Subcutaneous abdominal adipose tissue (tissue), 5 donors: ENCODE results near the gene LRTM1.

ENCODE experiments used
- H3K27ac ChIP-seq: one replicate; pipeline ENCODE4 v1.7.0; 2013; ENCODE audit warnings: low read depth, mild to moderate bottlenecking, inconsistent platforms, low read length, moderate library complexity
- H3K27me3 ChIP-seq, 5 donors: one replicate each; pipeline ENCODE4 v1.7.0; 2013; ENCODE audit warnings: low read length in 5 of 5, inconsistent platforms in 1 of 5; ENCODE audit not compliant: control insufficient read depth in 5 of 5, insufficient read depth in 4 of 5
- H3K36me3 ChIP-seq, 5 donors: one replicate each; pipeline ENCODE4 v1.7.0; 2013; ENCODE audit warnings: low read length in 5 of 5; ENCODE audit not compliant: control insufficient read depth in 5 of 5, insufficient read depth in 5 of 5
- H3K4me1 ChIP-seq, 5 donors: one replicate each; pipeline ENCODE4 v1.7.0; 2013; ENCODE audit warnings: low read length in 5 of 5, mild to moderate bottlenecking in 3 of 5, moderate library complexity in 1 of 5; ENCODE audit not compliant: control insufficient read depth in 5 of 5, insufficient read depth in 5 of 5
- H3K4me3 ChIP-seq, 5 donors: one replicate each; pipeline ENCODE4 v1.7.0; 2013; ENCODE audit warnings: low read length in 5 of 5, low read depth in 1 of 5
- H3K9ac ChIP-seq, 5 donors: one replicate each; pipeline ENCODE4 v1.7.0; 2013; ENCODE audit warnings: low read length in 5 of 5, mild to moderate bottlenecking in 4 of 5, moderate library complexity in 3 of 5
- H3K9me3 ChIP-seq, 5 donors: one replicate each; pipeline ENCODE4 v1.7.0; 2013; ENCODE audit warnings: low read length in 5 of 5; ENCODE audit not compliant: control insufficient read depth in 5 of 5
- donor health status: healthy.
- donor health status: healthy.
- donor health status: healthy.
- donor health status: healthy.
- donor health status: healthy.

Gene LRTM1

DNA sequence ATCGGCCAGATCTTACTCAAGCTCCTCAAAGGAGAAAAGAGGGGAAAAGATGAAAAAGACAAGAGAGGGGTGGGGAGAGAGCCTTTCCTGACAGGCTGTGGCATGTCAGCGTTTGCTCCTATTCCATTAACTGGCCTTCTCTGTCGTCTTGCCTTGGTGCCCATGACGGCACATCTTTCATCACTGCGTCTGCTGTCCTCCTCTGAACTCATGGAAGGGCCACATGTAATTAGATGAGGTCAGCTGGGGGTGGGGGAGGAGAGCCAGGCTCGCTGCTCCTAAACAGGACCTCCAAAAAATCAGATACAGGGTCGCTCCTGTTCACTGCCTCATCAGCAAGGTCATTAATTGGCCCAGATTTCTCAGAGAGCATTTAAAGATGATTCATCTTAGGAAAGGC lies 49.7 kb downstream of the LRTM1 start:
- Histone ChIP-seq H3K27ac (no peak overlapping the region), H3K9me3 (no peaks in the 10 kb centered on the region), H3K4me3 (no peak overlapping the region)

DNA sequence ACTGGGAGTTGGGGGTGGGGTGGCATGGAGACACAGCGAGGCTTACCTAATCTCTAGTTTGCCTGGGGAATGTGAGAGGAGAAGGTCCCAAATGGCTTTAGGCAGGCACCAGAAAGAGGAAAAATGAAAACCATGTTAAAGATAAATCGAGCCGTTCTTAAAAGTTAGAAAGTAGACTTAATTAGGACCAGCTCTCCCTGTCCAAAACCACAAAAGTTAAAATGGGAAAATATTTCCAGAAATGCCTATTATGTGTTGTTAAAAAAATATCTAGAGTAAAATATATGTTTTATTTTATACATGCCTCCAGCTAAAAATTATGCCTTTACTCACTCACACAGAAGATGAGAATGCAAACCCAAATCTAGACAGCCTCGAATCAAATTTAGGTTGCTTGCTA lies 50.1 kb downstream of the LRTM1 start:
- H3K4me1 ChIP-seq = peaks cover 0 to 6% (median 2%) of the 10 kb centered on the region in 5 donors
- H3K36me3 ChIP-seq = no peaks in the 10 kb centered on the region
- H3K4me3 ChIP-seq = no peak overlapping the region
- H3K9ac ChIP-seq = no peak overlapping the region
- peaks cover 0 to 2% (median 0%) of the 10 kb centered on the region in 5 donors for H3K27me3 ChIP-seq
- H3K27ac ChIP-seq = no peak overlapping the region
- H3K9me3 ChIP-seq = no peaks in the 10 kb centered on the region

More for the DNA sequence above, 49.7 kb downstream of the LRTM1 start:
- Histone ChIP-seq H3K27me3 (peaks cover 0 to 2% (median 0%) of the 10 kb centered on the region in 5 donors), H3K9ac (no peak overlapping the region), H3K36me3 (no peaks in the 10 kb centered on the region), H3K4me1 (peaks cover 0 to 6% (median 2%) of the 10 kb centered on the region in 5 donors)

DNA sequence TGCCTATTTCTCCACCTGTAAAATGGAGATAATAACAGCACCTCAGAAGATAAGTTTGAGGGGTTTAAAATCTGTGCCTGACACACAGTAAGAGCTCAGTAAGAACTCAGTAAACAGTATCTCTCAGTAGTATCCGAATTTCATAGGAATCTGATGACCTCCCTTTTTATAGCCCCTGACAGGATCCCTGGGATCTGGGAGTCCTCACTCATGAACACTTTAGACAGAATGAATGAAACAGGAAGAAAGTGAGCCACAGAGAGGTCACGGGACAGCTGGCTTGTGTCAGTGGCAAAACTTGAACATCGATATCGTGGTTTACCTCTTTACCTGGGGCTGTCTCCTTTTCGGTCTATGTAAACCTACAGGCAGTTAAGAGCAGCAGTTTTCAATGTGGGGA lies 51.2 kb downstream of the LRTM1 start:
- Histone ChIP-seq H3K4me3 (no peak overlapping the region), H3K36me3 (no peaks in the 10 kb centered on the region), H3K9me3 (no peaks in the 10 kb centered on the region), H3K4me1 (peaks cover 0 to 3% (median 2%) of the 10 kb centered on the region in 5 donors), H3K27me3 (peaks cover 0 to 2% (median 0%) of the 10 kb centered on the region in 5 donors), H3K27ac (no peak overlapping the region), H3K9ac (no peak overlapping the region)

DNA sequence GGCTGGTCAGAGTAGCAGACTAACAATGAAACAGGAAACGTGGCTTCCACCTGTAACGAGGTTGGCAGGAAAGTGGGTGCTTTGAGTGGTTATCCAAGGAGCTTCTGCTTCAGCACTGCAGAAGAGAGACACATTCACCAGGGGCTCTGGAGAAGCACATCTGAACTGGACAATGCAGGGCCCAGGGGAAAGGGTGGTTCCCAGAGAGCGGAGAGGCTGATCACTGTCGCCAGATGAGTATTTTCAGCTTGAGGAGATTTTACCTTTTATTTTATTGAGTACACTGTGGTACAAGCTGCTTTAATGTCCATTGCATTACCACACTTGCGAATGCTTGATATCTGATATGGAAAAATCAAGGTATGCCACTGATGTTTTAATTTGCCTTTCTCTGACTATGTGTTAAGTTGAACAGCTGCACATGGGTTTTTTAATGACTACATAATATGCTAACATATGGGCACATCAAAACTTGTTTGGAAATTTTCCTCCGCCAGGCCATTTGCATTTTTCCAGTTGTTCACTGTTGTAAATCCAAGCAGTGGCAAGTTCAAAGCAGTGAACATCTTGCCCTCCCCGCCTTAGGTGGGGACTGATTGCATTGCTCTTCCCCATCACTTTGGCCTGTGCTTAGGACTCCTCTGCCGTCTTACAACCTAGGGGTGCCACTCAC lies 52.1 kb downstream of the LRTM1 start:
- no peaks in the 10 kb centered on the region for H3K9me3 ChIP-seq
- H3K4me3 ChIP-seq = no peak overlapping the region
- no peak overlapping the region for H3K27ac ChIP-seq
- no peak overlapping the region for H3K9ac ChIP-seq
- no peaks in the 10 kb centered on the region for H3K36me3 ChIP-seq
- peaks cover 0 to 2% (median 0%) of the 10 kb centered on the region in 5 donors for H3K27me3 ChIP-seq
- peaks cover 0 to 3% (median 0%) of the 10 kb centered on the region in 5 donors for H3K4me1 ChIP-seq

DNA sequence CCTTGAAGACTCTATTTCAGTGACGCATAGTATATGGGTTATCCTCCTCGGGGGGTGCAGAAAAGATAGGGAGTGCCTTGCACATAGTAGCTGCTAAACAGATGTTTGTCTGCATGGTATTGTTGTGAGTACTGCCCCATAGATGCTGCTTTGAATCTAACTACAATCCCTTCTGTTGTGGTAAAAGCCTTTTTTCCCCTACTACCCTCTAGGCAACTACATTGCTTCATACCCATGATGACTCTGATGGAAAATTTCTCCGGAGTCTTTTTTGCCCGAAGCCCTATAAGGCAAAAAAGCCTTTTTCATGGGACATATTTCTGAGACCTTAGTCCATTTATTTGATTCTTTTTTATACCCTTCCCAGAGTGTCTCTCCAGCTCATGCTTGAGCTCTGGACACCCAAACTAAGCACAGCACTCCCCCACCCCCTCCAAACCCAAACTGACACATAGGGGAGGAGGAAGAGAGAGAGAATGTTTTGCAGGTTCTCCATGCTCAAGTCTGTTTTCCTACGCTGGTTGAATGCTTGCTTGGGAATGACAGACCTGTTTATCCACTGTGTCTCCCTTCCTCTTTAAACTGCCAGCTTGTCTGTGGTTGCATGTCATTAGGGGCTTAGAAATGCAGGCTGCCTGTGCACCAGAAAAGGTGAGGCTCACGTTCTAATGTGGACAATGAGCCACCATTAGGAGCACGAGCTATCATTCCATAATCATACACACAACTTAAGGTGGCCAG lies 52.9 kb downstream of the LRTM1 start:
- peaks cover 0 to 3% (median 0%) of the 10 kb centered on the region in 5 donors for H3K4me1 ChIP-seq
- H3K27me3 ChIP-seq = no peaks in the 10 kb centered on the region
- H3K9me3 ChIP-seq = no peaks in the 10 kb centered on the region
- H3K4me3 ChIP-seq = no peak overlapping the region
- H3K9ac ChIP-seq = no peak overlapping the region
- no peaks in the 10 kb centered on the region for H3K36me3 ChIP-seq
- H3K27ac ChIP-seq = no peak overlapping the region

DNA sequence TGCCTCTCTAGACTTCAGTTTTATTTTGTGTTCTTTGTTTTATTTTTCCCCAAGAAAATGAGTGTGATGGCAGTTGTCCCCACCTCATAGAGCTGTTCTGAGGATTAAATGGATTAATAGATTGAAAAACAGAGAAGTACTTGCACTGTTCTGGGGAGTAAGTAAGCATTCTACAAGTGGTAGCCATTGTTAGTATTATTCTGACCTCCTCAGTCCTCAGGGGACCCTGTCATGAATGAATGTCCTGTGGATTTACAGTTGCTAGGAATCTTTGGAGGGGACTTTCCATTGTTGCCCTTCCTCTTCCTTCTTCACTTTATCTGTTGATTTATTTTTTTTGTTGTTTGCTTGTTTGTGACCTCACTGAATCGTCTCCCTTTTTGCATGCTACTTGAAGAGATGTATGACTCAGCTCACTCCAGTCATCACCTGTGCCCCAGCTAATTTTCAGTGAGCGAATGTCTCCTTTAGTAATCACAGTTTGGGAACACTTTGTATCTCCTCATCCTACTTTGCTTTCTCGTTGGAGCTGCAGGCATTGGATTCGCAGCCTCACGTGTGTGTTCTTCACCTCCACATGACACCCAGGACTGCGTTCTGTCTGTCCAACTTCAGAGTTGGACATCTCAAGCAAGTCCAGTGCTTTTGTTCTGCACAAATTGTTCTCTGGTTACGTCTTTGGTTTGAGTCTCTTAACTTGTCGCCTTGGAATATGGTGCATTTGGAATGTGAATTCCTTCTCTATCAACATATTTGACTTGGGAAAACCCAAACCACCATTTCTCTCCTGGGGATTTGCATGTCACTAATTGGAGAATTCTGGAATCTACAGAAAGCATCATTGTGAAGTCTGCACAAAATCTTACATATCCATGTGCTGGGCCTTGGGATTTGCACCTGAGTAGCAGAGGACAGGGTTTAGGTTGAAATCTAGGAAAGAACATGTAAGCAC lies 54.5 kb downstream of the LRTM1 start:
- Histone ChIP-seq H3K9ac (no peak overlapping the region), H3K27ac (no peak overlapping the region), H3K4me1 (peaks cover 0 to 3% (median 0%) of the 10 kb centered on the region in 5 donors), H3K36me3 (no peaks in the 10 kb centered on the region), H3K9me3 (no peaks in the 10 kb centered on the region), H3K4me3 (no peak overlapping the region), H3K27me3 (peaks cover 0 to 3% (median 0%) of the 10 kb centered on the region in 5 donors)

DNA sequence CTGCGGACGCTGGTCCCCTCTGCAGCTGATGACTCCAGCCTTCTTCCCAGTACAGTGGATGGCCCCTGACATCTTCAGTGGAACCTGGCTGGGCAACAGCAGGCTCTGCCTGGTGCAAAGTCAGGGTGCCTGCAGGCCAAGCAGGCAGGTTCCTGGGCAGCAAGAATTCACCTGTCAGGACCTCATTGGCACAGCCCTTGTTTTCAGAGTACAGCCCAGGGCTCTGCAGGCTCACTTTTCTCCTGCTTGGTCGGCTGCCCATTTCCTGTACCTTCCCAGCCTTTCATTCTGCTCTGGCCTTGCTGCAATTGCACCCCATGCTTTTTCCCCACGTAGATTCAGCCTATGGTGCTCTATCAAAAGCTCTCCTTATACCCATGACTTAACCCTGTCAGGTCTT lies 56.0 kb downstream of the LRTM1 start:
- H3K4me1 ChIP-seq = no peaks in the 10 kb centered on the region
- no peaks in the 10 kb centered on the region for H3K9me3 ChIP-seq
- peaks cover 0 to 3% (median 0%) of the 10 kb centered on the region in 5 donors for H3K27me3 ChIP-seq
- no peak overlapping the region for H3K9ac ChIP-seq
- H3K4me3 ChIP-seq = no peak overlapping the region
- no peak overlapping the region for H3K27ac ChIP-seq
- no peaks in the 10 kb centered on the region for H3K36me3 ChIP-seq

DNA sequence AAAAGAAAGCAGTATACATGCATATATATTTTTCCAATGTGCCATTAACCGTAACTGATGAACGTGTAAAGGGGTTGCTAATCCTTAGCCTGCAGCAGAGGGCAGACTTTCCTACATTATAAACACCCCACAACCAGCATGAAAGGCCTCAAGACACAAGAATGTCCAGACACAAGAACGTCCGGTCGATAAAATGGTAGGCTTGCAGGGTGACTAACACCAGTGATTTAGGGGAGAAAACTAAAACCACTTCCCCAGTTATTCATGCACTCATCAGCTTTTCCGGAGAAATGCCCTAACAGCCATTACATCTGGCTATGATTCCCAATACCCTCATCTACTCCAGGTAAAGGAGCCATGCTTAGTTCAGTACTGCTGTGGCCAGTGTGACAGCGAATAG lies 57.4 kb downstream of the LRTM1 start:
- Histone ChIP-seq H3K4me3 (no peak overlapping the region), H3K27ac (no peak overlapping the region)

More for the DNA sequence above, 57.4 kb downstream of the LRTM1 start:
- Histone ChIP-seq H3K9ac (no peak overlapping the region), H3K9me3 (no peaks in the 10 kb centered on the region), H3K4me1 (no peaks in the 10 kb centered on the region), H3K36me3 (no peaks in the 10 kb centered on the region), H3K27me3 (peaks cover 0 to 3% (median 0%) of the 10 kb centered on the region in 5 donors)
